Measurements from ENCODE around the gene PRKCH. TPM values are rescaled to one million over a fixed set of nuclear protein-coding genes. Genes with fewer than 3 reads are reported as not detected.

Gene PRKCH
- polyA plus RNA-seq, 3 donors = 3.6 to 6.2 (median 5.4) TPM

DNA sequence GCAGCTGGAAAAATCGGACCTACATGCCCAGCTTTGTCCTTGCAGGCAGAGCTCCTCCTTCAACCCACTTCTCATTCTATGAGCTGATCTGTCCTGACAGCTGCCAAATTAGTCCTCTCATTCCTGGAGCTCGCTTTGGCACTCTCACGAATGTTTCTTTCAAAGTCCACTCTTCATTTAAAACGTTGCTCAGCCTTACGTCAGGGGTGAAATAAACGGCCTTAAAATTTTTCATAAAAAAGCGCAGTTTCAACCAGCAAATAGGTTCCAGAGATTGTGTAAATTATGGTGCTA lies 253.1 kb downstream of the PRKCH start:
- no peak overlapping the region for H3K27ac ChIP-seq (ENCODE audit: low read depth in 1 of 2, low read length in 2 of 2)
- H3K4me2 ChIP-seq (replicated peaks; ENCODE audit: extremely low read depth, low read length, poor library complexity, severe bottlenecking) = no peak overlapping the region
- H3K36me3 ChIP-seq (replicated peaks in 1 of 2; ENCODE audit: control insufficient read depth in 1 of 2, insufficient read depth in 2 of 2, low read length in 2 of 2) = no peaks in the 10 kb centered on the region
- H2AFZ ChIP-seq (ENCODE audit: insufficient read depth, low read depth, low read length, poor library complexity, severe bottlenecking) = no peak overlapping the region
- no peak for DNase-seq
- no peak overlapping the region for H3K9ac ChIP-seq (ENCODE audit: insufficient read depth, low read length, poor library complexity, severe bottlenecking)
- WGBS (ENCODE audit: insufficient coverage) = 97% methylated on average over 6 of the region's 7 CpGs
- H3K9me3 ChIP-seq (replicated peaks in 1 of 2; ENCODE audit: control insufficient read depth in 1 of 2, insufficient read depth in 1 of 2, low read length in 2 of 2) = no peaks in the 10 kb centered on the region
- TF ChIP-seq, protein P1, sequence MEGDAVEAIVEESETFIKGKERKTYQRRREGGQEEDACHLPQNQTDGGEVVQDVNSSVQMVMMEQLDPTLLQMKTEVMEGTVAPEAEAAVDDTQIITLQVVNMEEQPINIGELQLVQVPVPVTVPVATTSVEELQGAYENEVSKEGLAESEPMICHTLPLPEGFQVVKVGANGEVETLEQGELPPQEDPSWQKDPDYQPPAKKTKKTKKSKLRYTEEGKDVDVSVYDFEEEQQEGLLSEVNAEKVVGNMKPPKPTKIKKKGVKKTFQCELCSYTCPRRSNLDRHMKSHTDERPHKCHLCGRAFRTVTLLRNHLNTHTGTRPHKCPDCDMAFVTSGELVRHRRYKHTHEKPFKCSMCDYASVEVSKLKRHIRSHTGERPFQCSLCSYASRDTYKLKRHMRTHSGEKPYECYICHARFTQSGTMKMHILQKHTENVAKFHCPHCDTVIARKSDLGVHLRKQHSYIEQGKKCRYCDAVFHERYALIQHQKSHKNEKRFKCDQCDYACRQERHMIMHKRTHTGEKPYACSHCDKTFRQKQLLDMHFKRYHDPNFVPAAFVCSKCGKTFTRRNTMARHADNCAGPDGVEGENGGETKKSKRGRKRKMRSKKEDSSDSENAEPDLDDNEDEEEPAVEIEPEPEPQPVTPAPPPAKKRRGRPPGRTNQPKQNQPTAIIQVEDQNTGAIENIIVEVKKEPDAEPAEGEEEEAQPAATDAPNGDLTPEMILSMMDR (IDR thresholded peaks at IDR 0.05) = no peak
- Mint-ChIP-seq H3K27ac (no peak overlapping the region), H3K36me3 (peaks cover under 1 to 2% of the 10 kb centered on the region in 2 donors), H3K27me3 (ENCODE audit: low read depth in 3 of 3) (peaks cover 0 to 2% (median 0%) of the 10 kb centered on the region in 3 donors), H3K9me3 (peaks cover 0 to 3% (median 0%) of the 10 kb centered on the region in 7 donors), H3K4me3 (no peak overlapping the region), H3K4me1 (peaks cover 43% of the 10 kb centered on the region)
- peaks cover 2% of the 10 kb centered on the region for H3K79me2 ChIP-seq (ENCODE audit: insufficient read depth, low read length)
- no peak overlapping the region for H3K4me3 ChIP-seq (replicated peaks in 1 of 3; ENCODE audit: low read depth in 2 of 3, low read length in 3 of 3)
- H4K20me1 ChIP-seq (ENCODE audit: insufficient read depth, low read length) = no peaks in the 10 kb centered on the region
- H3K27me3 ChIP-seq (ENCODE audit: control insufficient read depth in 2 of 2, insufficient read depth in 2 of 2, low read length in 2 of 2) = no peaks in the 10 kb centered on the region
- intact Hi-C loops (cut with micrococcal nuclease) = loop anchor here in 1 of 2 donors (5.0 kb wide), 1 partner anchor 88 kb away; no protein-coding TSS in a partner anchor
- H3K4me1 ChIP-seq (ENCODE audit: control insufficient read depth in 1 of 2, insufficient read depth in 2 of 2, low read length in 2 of 2) = peaks cover 31 to 36% of the 10 kb centered on the region in 2 donors

DNA sequence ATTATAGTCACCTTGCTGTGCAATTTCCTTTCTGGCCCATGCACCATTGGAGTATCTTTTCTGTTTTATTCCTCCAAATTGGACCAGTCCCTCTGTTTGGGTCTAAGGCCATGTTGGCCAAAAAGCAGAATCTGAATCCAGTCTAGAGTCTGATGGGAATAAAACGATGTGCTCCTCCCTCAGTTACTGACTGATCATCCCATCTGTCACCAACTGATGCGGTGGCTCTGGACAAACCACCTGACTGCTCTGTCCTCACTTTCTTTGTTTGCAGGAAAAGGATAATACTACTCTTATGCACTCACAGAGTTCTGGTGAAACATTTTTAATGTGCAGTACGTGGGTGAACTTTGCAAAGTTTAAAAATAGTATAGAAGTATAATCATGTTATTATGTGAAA lies 253.7 kb downstream of the PRKCH start:
- WGBS (ENCODE audit: insufficient coverage) = no CpG with 5 or more reads among the region's 3 CpGs

More for the DNA sequence above, 253.7 kb downstream of the PRKCH start:
- Histone ChIP-seq H3K4me1 (ENCODE audit: control insufficient read depth in 1 of 2, insufficient read depth in 2 of 2, low read length in 2 of 2) (peaks cover 24 to 29% of the 10 kb centered on the region in 2 donors), H3K27me3 (ENCODE audit: control insufficient read depth in 2 of 2, insufficient read depth in 2 of 2, low read length in 2 of 2) (no peaks in the 10 kb centered on the region), H2AFZ (ENCODE audit: insufficient read depth, low read depth, low read length, poor library complexity, severe bottlenecking) (no peak overlapping the region), H3K27ac (ENCODE audit: low read depth in 1 of 2, low read length in 2 of 2) (no peak overlapping the region), H4K20me1 (ENCODE audit: insufficient read depth, low read length) (no peaks in the 10 kb centered on the region), H3K36me3 (replicated peaks in 1 of 2; ENCODE audit: control insufficient read depth in 1 of 2, insufficient read depth in 2 of 2, low read length in 2 of 2) (no peaks in the 10 kb centered on the region), H3K4me3 (replicated peaks in 1 of 3; ENCODE audit: low read depth in 2 of 3, low read length in 3 of 3) (no peak overlapping the region), H3K4me2 (replicated peaks; ENCODE audit: extremely low read depth, low read length, poor library complexity, severe bottlenecking) (no peak overlapping the region), H3K79me2 (ENCODE audit: insufficient read depth, low read length) (no peaks in the 10 kb centered on the region), H3K9me3 (replicated peaks in 1 of 2; ENCODE audit: control insufficient read depth in 1 of 2, insufficient read depth in 1 of 2, low read length in 2 of 2) (no peaks in the 10 kb centered on the region), H3K9ac (ENCODE audit: insufficient read depth, low read length, poor library complexity, severe bottlenecking) (no peak overlapping the region)
- H3K27ac Mint-ChIP-seq = no peak overlapping the region
- no peak for DNase-seq
- TF ChIP-seq, protein P1 (IDR thresholded peaks at IDR 0.05) = no peak
- H3K4me3 Mint-ChIP-seq = no peak overlapping the region
- H3K4me1 Mint-ChIP-seq = peaks cover 36% of the 10 kb centered on the region
- peaks cover 0 to 3% (median 0%) of the 10 kb centered on the region in 7 donors for H3K9me3 Mint-ChIP-seq
- peaks cover 0 to 2% of the 10 kb centered on the region in 2 donors for H3K36me3 Mint-ChIP-seq
- peaks cover 0 to 2% (median 0%) of the 10 kb centered on the region in 3 donors for H3K27me3 Mint-ChIP-seq (ENCODE audit: low read depth in 3 of 3)
- intact Hi-C loops (cut with micrococcal nuclease) = no loop called here

Data from CD14-positive monocyte (primary cell).